ENCODE measurements around the gene KAZN. TPM values are rescaled to one million over a fixed set of nuclear protein-coding genes. Genes with fewer than 3 reads are reported as not detected.

KAZN gene
- total RNA-seq, 1 donor from 2014 or later, result 3.7 TPM

- Histone ChIP-seq H3K4me3 (ENCODE audit: low read length in 3 of 3) (peak overlapping the region in 1 of 3 donors; percentile 21), H3K9ac (ENCODE audit: low read depth in 1 of 3, low read length in 3 of 3) (peak overlapping the region in 1 of 3 donors; percentile 33)
These were observed 373.6 kb downstream of the KAZN start for GRCh38 chr1:14972107-14972506.

DNA sequence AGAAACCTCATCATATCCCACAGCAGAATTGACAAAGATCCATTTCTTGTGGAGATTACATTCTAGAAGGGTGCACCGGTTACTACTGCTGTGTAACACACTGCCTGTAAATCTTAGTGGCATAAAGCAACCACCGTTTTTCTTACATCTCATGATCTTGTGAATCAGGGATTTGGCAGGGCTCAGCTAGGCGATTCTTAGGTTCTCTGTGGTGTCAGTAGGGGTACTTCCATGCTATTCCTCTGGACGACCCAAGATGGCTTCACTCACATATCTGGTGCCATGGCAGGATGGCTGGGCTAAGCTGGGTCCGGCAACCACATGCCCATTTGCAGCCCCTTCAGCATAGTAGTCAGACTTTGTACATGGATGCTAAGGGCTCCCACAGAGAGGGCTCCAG, 375.3 kb downstream of the KAZN start:
- Histone ChIP-seq H3K36me3 (ENCODE audit: control insufficient read depth in 3 of 3, insufficient read depth in 3 of 3, low read length in 3 of 3) (no peaks in the 10 kb centered on the region), H3K27me3 (ENCODE audit: control insufficient read depth in 3 of 3, insufficient read depth in 3 of 3, low read length in 3 of 3) (peaks cover 0 to 11% (median 0%) of the 10 kb centered on the region in 3 donors), H3K9ac (ENCODE audit: low read depth in 1 of 3, low read length in 3 of 3) (no peak overlapping the region), H3K27ac (ENCODE audit: low read depth, low read length) (no peak overlapping the region), H3K4me1 (ENCODE audit: control insufficient read depth in 3 of 3, insufficient read depth in 3 of 3, low read length in 3 of 3) (peaks cover 4 to 11% (median 8%) of the 10 kb centered on the region in 3 donors), H3K9me3 (ENCODE audit: control insufficient read depth in 3 of 3, low read length in 3 of 3) (no peaks in the 10 kb centered on the region), H3K4me3 (ENCODE audit: low read length in 3 of 3) (no peak overlapping the region)

More at GRCh38 chr1:14972107-14972506, 373.6 kb downstream of the KAZN start:
- Histone ChIP-seq H3K9me3 (ENCODE audit: control insufficient read depth in 3 of 3, low read length in 3 of 3) (peaks cover 0 to 3% (median under 1%) of the 10 kb centered on the region in 3 donors), H3K27ac (ENCODE audit: low read depth, low read length) (no peak overlapping the region), H3K36me3 (ENCODE audit: control insufficient read depth in 3 of 3, insufficient read depth in 3 of 3, low read length in 3 of 3) (no peaks in the 10 kb centered on the region), H3K27me3 (ENCODE audit: control insufficient read depth in 3 of 3, insufficient read depth in 3 of 3, low read length in 3 of 3) (peaks cover 0 to 14% (median 0%) of the 10 kb centered on the region in 3 donors), H3K4me1 (ENCODE audit: control insufficient read depth in 3 of 3, insufficient read depth in 3 of 3, low read length in 3 of 3) (peaks cover 8 to 16% (median 14%) of the 10 kb centered on the region in 3 donors)

DNA sequence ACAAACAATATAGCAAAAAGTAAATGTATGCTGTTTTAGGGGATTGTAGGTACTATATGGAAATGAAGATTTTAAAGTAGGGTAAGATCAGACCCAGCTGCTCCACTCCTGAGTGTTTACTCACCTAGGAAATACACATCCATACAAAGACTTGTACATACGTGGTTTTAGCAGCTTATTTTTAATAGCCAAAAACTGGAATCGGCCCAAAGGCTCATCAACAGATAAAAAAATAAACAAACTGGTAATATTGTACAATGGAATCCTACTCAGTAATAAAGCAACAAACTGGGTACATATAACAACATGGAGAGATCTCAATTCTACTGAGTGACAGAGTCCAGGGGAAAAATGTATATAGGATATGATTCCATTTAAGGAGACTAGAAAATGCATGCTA, 375.9 kb downstream of the KAZN start:
- Histone ChIP-seq H3K27ac (ENCODE audit: low read depth, low read length) (no peak overlapping the region), H3K36me3 (ENCODE audit: control insufficient read depth in 3 of 3, insufficient read depth in 3 of 3, low read length in 3 of 3) (no peaks in the 10 kb centered on the region), H3K4me3 (ENCODE audit: low read length in 3 of 3) (no peak overlapping the region), H3K9me3 (ENCODE audit: control insufficient read depth in 3 of 3, low read length in 3 of 3) (no peaks in the 10 kb centered on the region), H3K9ac (ENCODE audit: low read depth in 1 of 3, low read length in 3 of 3) (no peak overlapping the region), H3K4me1 (ENCODE audit: control insufficient read depth in 3 of 3, insufficient read depth in 3 of 3, low read length in 3 of 3) (peaks cover 0 to 6% (median 5%) of the 10 kb centered on the region in 3 donors), H3K27me3 (ENCODE audit: control insufficient read depth in 3 of 3, insufficient read depth in 3 of 3, low read length in 3 of 3) (peaks cover 0 to 11% (median 0%) of the 10 kb centered on the region in 3 donors)

DNA sequence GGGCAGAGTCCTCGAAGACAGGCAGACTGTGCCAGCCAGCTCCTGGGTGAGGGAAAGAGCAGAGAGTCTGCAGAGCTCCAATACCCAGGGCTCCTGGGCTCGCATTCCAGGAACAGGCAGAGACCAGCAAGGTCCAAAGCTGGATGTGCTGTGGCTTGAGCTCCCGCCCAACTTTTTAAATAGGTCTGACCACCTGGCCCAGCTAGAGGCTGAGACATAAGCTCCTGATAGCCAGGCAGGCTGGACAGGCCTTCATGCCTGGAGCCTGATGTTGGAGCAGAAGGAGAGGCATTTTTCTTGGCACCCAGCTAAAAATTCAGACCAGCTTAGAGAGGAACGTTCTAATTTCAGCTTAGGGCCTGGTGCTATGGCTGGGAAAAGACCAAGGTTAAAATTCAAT, 376.6 kb downstream of the KAZN start:
- no peak overlapping the region for H3K27ac ChIP-seq (ENCODE audit: low read depth, low read length)
- no peak overlapping the region for H3K4me3 ChIP-seq (ENCODE audit: low read length in 3 of 3)
- H3K4me1 ChIP-seq (ENCODE audit: control insufficient read depth in 3 of 3, insufficient read depth in 3 of 3, low read length in 3 of 3), result peaks cover 0 to 6% (median 4%) of the 10 kb centered on the region in 3 donors
- H3K9me3 ChIP-seq (ENCODE audit: control insufficient read depth in 3 of 3, low read length in 3 of 3), result no peaks in the 10 kb centered on the region
- no peaks in the 10 kb centered on the region for H3K36me3 ChIP-seq (ENCODE audit: control insufficient read depth in 3 of 3, insufficient read depth in 3 of 3, low read length in 3 of 3)
- peaks cover 0 to 11% (median 0%) of the 10 kb centered on the region in 3 donors for H3K27me3 ChIP-seq (ENCODE audit: control insufficient read depth in 3 of 3, insufficient read depth in 3 of 3, low read length in 3 of 3)
- H3K9ac ChIP-seq (ENCODE audit: low read depth in 1 of 3, low read length in 3 of 3), result no peak overlapping the region

- H3K9ac ChIP-seq (ENCODE audit: low read depth in 1 of 3, low read length in 3 of 3), result no peak overlapping the region
- peaks cover 0 to 5% (median 0%) of the 10 kb centered on the region in 3 donors for H3K27me3 ChIP-seq (ENCODE audit: control insufficient read depth in 3 of 3, insufficient read depth in 3 of 3, low read length in 3 of 3)
- peaks cover 0 to 6% (median 6%) of the 10 kb centered on the region in 3 donors for H3K4me1 ChIP-seq (ENCODE audit: control insufficient read depth in 3 of 3, insufficient read depth in 3 of 3, low read length in 3 of 3)
- no peak overlapping the region for H3K27ac ChIP-seq (ENCODE audit: low read depth, low read length)
- H3K4me3 ChIP-seq (ENCODE audit: low read length in 3 of 3), result no peak overlapping the region
- H3K36me3 ChIP-seq (ENCODE audit: control insufficient read depth in 3 of 3, insufficient read depth in 3 of 3, low read length in 3 of 3), result no peaks in the 10 kb centered on the region
- H3K9me3 ChIP-seq (ENCODE audit: control insufficient read depth in 3 of 3, low read length in 3 of 3), result no peaks in the 10 kb centered on the region
These were observed 377.8 kb downstream of the KAZN start for GRCh38 chr1:14976256-14976655.

DNA sequence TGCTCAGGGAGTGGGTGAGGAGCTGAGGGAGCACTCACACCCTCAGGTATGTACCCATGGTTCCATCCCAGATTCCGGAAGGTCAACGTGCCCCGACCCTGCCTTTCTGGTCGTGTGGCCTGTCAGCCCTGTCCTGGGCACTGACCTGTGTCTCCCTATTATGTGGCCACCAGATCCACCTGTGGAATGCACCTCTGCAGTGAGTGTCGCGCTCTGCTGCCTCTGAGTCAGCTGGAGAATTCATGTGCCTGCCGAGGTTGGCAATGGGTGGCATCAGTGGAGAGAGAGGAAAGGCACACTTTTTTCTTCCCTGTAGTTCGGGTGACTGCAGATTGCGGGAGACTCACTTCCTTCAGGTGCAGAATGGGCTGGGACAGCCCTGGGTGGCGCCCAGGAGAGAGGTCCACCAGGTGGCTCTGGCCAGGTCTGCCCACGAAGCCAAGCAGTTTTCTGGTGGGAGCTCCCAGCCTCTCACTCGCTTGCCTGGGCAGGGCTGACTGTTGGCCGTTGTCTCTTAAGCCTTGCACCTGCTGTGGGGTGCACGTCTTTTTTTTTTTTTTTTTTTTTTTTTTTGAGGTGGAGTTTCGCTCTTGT, 378.9 kb downstream of the KAZN start:
- peaks cover 0 to 6% (median 0%) of the 10 kb centered on the region in 3 donors for H3K4me1 ChIP-seq (ENCODE audit: control insufficient read depth in 3 of 3, insufficient read depth in 3 of 3, low read length in 3 of 3)
- H3K9me3 ChIP-seq (ENCODE audit: control insufficient read depth in 3 of 3, low read length in 3 of 3), result no peaks in the 10 kb centered on the region
- no peak overlapping the region for H3K9ac ChIP-seq (ENCODE audit: low read depth in 1 of 3, low read length in 3 of 3)
- H3K27ac ChIP-seq (ENCODE audit: low read depth, low read length), result no peak overlapping the region
- H3K36me3 ChIP-seq (ENCODE audit: control insufficient read depth in 3 of 3, insufficient read depth in 3 of 3, low read length in 3 of 3), result no peaks in the 10 kb centered on the region
- no peak overlapping the region for H3K4me3 ChIP-seq (ENCODE audit: low read length in 3 of 3)
- H3K27me3 ChIP-seq (ENCODE audit: control insufficient read depth in 3 of 3, insufficient read depth in 3 of 3, low read length in 3 of 3), result no peaks in the 10 kb centered on the region

- peaks cover 0 to 6% (median 0%) of the 10 kb centered on the region in 3 donors for H3K4me1 ChIP-seq (ENCODE audit: control insufficient read depth in 3 of 3, insufficient read depth in 3 of 3, low read length in 3 of 3)
- H3K9me3 ChIP-seq (ENCODE audit: control insufficient read depth in 3 of 3, low read length in 3 of 3), result no peaks in the 10 kb centered on the region
- no peaks in the 10 kb centered on the region for H3K27me3 ChIP-seq (ENCODE audit: control insufficient read depth in 3 of 3, insufficient read depth in 3 of 3, low read length in 3 of 3)
- no peak overlapping the region for H3K4me3 ChIP-seq (ENCODE audit: low read length in 3 of 3)
- no peak overlapping the region for H3K27ac ChIP-seq (ENCODE audit: low read depth, low read length)
- no peak overlapping the region for H3K9ac ChIP-seq (ENCODE audit: low read depth in 1 of 3, low read length in 3 of 3)
- H3K36me3 ChIP-seq (ENCODE audit: control insufficient read depth in 3 of 3, insufficient read depth in 3 of 3, low read length in 3 of 3), result no peaks in the 10 kb centered on the region
These were observed 382.2 kb downstream of the KAZN start for GRCh38 chr1:14980621-14981218.

- Histone ChIP-seq H3K9me3 (ENCODE audit: control insufficient read depth in 3 of 3, low read length in 3 of 3) (no peaks in the 10 kb centered on the region), H3K27ac (ENCODE audit: low read depth, low read length) (no peak overlapping the region), H3K9ac (ENCODE audit: low read depth in 1 of 3, low read length in 3 of 3) (no peak overlapping the region), H3K27me3 (ENCODE audit: control insufficient read depth in 3 of 3, insufficient read depth in 3 of 3, low read length in 3 of 3) (peaks cover 0 to 3% (median 0%) of the 10 kb centered on the region in 3 donors), H3K4me3 (ENCODE audit: low read length in 3 of 3) (no peak overlapping the region), H3K4me1 (ENCODE audit: control insufficient read depth in 3 of 3, insufficient read depth in 3 of 3, low read length in 3 of 3) (peaks cover 0 to 6% (median 0%) of the 10 kb centered on the region in 3 donors), H3K36me3 (ENCODE audit: control insufficient read depth in 3 of 3, insufficient read depth in 3 of 3, low read length in 3 of 3) (no peaks in the 10 kb centered on the region)
These were observed 383.5 kb downstream of the KAZN start for GRCh38 chr1:14982029-14982428.

DNA sequence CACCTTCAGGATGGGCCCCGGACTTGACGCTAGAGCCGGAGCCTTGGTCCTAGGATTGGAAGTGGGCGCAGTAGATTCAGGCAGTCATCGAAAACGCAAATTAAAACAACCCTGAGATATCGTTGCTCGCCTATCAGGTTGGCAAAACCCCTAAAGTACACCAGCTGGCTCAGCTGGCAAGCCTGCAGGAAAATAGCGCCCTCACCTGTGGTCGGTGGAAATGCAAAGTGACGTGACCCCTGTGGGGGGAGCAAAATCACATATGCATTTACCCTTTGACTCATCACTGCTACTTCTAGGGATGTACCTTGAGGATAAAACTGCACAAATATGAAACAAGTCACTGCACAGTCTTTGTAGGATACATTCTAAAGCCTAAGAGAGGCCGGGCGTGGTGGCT, 384.8 kb downstream of the KAZN start:
- Histone ChIP-seq H3K27me3 (ENCODE audit: control insufficient read depth in 3 of 3, insufficient read depth in 3 of 3, low read length in 3 of 3) (peaks cover 0 to 6% (median 5%) of the 10 kb centered on the region in 3 donors), H3K4me3 (ENCODE audit: low read length in 3 of 3) (no peak overlapping the region), H3K9ac (ENCODE audit: low read depth in 1 of 3, low read length in 3 of 3) (no peak overlapping the region), H3K9me3 (ENCODE audit: control insufficient read depth in 3 of 3, low read length in 3 of 3) (no peaks in the 10 kb centered on the region), H3K27ac (ENCODE audit: low read depth, low read length) (no peak overlapping the region), H3K36me3 (ENCODE audit: control insufficient read depth in 3 of 3, insufficient read depth in 3 of 3, low read length in 3 of 3) (no peaks in the 10 kb centered on the region), H3K4me1 (ENCODE audit: control insufficient read depth in 3 of 3, insufficient read depth in 3 of 3, low read length in 3 of 3) (peaks cover 5 to 6% (median 5%) of the 10 kb centered on the region in 3 donors)

DNA sequence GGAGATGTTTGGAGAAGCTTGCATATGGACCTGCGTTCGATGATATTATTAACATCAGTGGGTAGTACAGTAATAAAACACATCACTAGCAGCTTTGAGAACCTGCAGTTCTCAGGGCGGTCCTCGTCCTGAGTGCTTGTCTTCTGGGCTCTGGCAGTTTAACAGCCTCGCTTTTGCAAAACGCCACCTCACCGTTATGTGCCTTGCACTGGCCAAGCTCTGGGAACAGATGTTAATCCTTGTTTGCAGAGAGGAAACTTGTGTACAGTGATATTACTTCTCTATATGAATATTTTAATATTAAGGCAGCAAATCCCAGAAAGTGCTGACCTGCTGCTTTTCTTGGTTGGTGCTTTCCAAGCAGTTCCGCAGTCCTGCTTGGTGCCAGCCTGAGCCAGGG, 387.7 kb downstream of the KAZN start:
- peaks cover 0 to 5% (median 5%) of the 10 kb centered on the region in 3 donors for H3K4me1 ChIP-seq (ENCODE audit: control insufficient read depth in 3 of 3, insufficient read depth in 3 of 3, low read length in 3 of 3)
- H3K4me3 ChIP-seq (ENCODE audit: low read length in 3 of 3), result no peak overlapping the region
- H3K27me3 ChIP-seq (ENCODE audit: control insufficient read depth in 3 of 3, insufficient read depth in 3 of 3, low read length in 3 of 3), result peaks cover 2 to 6% (median 5%) of the 10 kb centered on the region in 3 donors
- H3K9ac ChIP-seq (ENCODE audit: low read depth in 1 of 3, low read length in 3 of 3), result no peak overlapping the region
- no peaks in the 10 kb centered on the region for H3K9me3 ChIP-seq (ENCODE audit: control insufficient read depth in 3 of 3, low read length in 3 of 3)
- H3K36me3 ChIP-seq (ENCODE audit: control insufficient read depth in 3 of 3, insufficient read depth in 3 of 3, low read length in 3 of 3), result no peaks in the 10 kb centered on the region
- H3K27ac ChIP-seq (ENCODE audit: low read depth, low read length), result no peak overlapping the region
